GM12878 (cell line): ENCODE measurements around the gene MTF2. TPM values are rescaled to one million over a fixed set of nuclear protein-coding genes. Genes with fewer than 3 reads are reported as not detected.
"Not testable (repeated sequence)": the region's sequence is repeated elsewhere in the genome, so short reads cannot be mapped to it uniquely, and the experiment has no call there.

ENCODE experiments used
- ATAC-seq: fragments of 200-7000 bp; cut with Tn5 transposase; 3 replicates; pipeline ENCODE4 v1.9.1; 2020; ENCODE audit warnings: mild to moderate bottlenecking, moderate library complexity
- BruUV-seq: library from RNA; stranded (reverse); fragments of 400-500 nt; replicated peaks from 2 replicates; lab custom pipeline; 2021; lab: Mats Ljungman, UMichigan
- CTCF ChIA-PET: fragments of 300-600 bp; sonication (Branson Sonifier 250); formaldehyde crosslinking; extraction: SDS; loops from one replicate; lab custom pipeline; 2021; ENCODE audit warnings: inconsistent platforms; lab: Yijun Ruan, JAX
- POLR2A ChIA-PET: fragments of 350-600 bp; formaldehyde crosslinking; extraction: SDS; loops from one replicate; lab custom pipeline; 2021; ENCODE audit warnings: inconsistent platforms; lab: Charles Lee
- RAD21 ChIA-PET: fragments of 300-600 bp; sonication (Branson Sonifier 250); formaldehyde crosslinking; loops from one replicate; lab custom pipeline; 2023; ENCODE audit warnings: antibody characterized with exemption; ENCODE audit not compliant: unreplicated experiment; lab: Charles Lee
- SMC1A ChIA-PET: fragments of 300-600 bp; sonication (Branson Sonifier 250); formaldehyde crosslinking; loops from one replicate; lab custom pipeline; 2023; ENCODE audit not compliant: unreplicated experiment, uncharacterized antibody; lab: Charles Lee
- DNase-seq: peaks from one replicate; pipeline ENCODE4 v3.0.0-alpha.2; 2011; ENCODE audit warnings: low read depth, low spot score
- FAIRE-seq: peaks from 3 replicates; lab custom pipeline; 2011; peaks lifted over from hg19 to GRCh38; lab: Jason Lieb, UNC
- H2AFZ ChIP-seq: 2 replicates; pipeline ENCODE4 v1.6.0; 2011; ENCODE audit warnings: low read depth, low read length, control low read depth; ENCODE audit not compliant: control insufficient read depth
- H3K27ac ChIP-seq: 2 replicates; pipeline ENCODE4 v1.5.1; 2011; ENCODE audit warnings: control low read depth; ENCODE audit not compliant: control insufficient read depth, insufficient read depth
- H3K27me3 ChIP-seq, 2 experiments: replicated peaks in 1 of 2; 2 replicates each; pipeline versions ENCODE4 v1.6.0 to v1.6.1; 2011; ENCODE audit warnings: low read length in 1 of 2; ENCODE audit not compliant: control insufficient read depth in 2 of 2, insufficient read depth in 2 of 2
- H3K36me3 ChIP-seq, 2 experiments: 2 replicates each; pipeline ENCODE4 v1.5.1; 2011; ENCODE audit warnings: low read length in 1 of 2; ENCODE audit not compliant: control insufficient read depth in 2 of 2, insufficient read depth in 2 of 2
- H3K4me1 ChIP-seq: 2 replicates; pipeline ENCODE4 v1.6.1; 2011; ENCODE audit warnings: mild to moderate bottlenecking, low read length, moderate library complexity, mixed read lengths; ENCODE audit not compliant: control insufficient read depth, insufficient read depth
- H3K4me2 ChIP-seq: 2 replicates; pipeline ENCODE4 v1.6.0; 2011; ENCODE audit warnings: control low read depth; ENCODE audit not compliant: control insufficient read depth, insufficient read depth
- H3K4me3 ChIP-seq: fragments of 200-600 bp; sonication (generic); 2 replicates; pipeline ENCODE4 v1.5.1; 2016
- H3K79me2 ChIP-seq: 2 replicates; pipeline ENCODE4 v1.6.0; 2011; ENCODE audit warnings: low read length; ENCODE audit not compliant: control insufficient read depth, insufficient read depth
- H3K9ac ChIP-seq: 2 replicates; pipeline ENCODE4 v1.8.0; 2011; ENCODE audit warnings: low read length, control low read depth, mixed read lengths; ENCODE audit not compliant: control insufficient read depth, insufficient read depth
- H3K9me3 ChIP-seq: replicated peaks from 3 replicates; pipeline ENCODE4 v1.5.1; 2011; ENCODE audit warnings: mild to moderate bottlenecking, low read length; ENCODE audit not compliant: control insufficient read depth, insufficient read depth
- H4K20me1 ChIP-seq: 2 replicates; pipeline ENCODE4 v1.6.0; 2011; ENCODE audit not compliant: control insufficient read depth, insufficient read depth
- LARP7 ChIP-seq: fragments of 450-650 bp; IDR thresholded peaks from 2 replicates; pipeline ENCODE4 v1.6.1; 2017; ENCODE audit warnings: mild to moderate bottlenecking
- ZBTB33 ChIP-seq: fragments of 450-650 bp; IDR thresholded peaks from 2 replicates; pipeline ENCODE4 v1.6.1; 2017; ENCODE audit warnings: mild to moderate bottlenecking
- WGBS: methylation state at CpG from one replicate; pipeline ENCODE4 v1.1.6; 2016; ENCODE audit warnings: low lambda C conversion rate; ENCODE audit not compliant: insufficient replicate concordance, insufficient coverage; ENCODE audit errors: missing lambda C conversion rate; 5-methylcytosine and 5-hydroxymethylcytosine counted together
- in situ Hi-C: fragments of 300-500 bp; cut with MboI; formaldehyde crosslinking; loops from 9 replicates; pipeline ENCODE4 v1.14.3; 2018; ENCODE audit warnings: mixed read lengths
- intact Hi-C: fragments of 100-400 bp; cut with micrococcal nuclease; formaldehyde crosslinking; loops from one replicate; pipeline ENCODE4 v1.14.2; 2022; ENCODE audit not compliant: unreplicated experiment
- polyA plus RNA-seq, 11 experiments: library from polyadenylated mRNA; depleted of rRNA in 4 of 11; unstranded in 6 of 11; stranded (reverse) in 5 of 11; fragments of >200 nt; fragmentation: Nextera tagmentation in 4 of 11; fragmentation: Illumina TruSeq in 1 of 11; extraction: Ambion mirVana in 4 of 11; extraction: Trizol in 1 of 11; gene quantifications; 1 replicate in 1 of 11; 2 replicates in 10 of 11; pipeline versions ENCODE4 v1.2.1 to v1.2.3, GENCODE V29; 2011 to 2016; ENCODE audit warnings: inconsistent platforms in 2 of 11, missing spikeins in 2 of 11, low read depth in 1 of 11
- total RNA-seq, 4 experiments: library from RNA; depleted of rRNA in 3 of 4; stranded (reverse); fragments of >200 nt in 3 of 4; fragmentation: Illumina TruSeq in 1 of 4; extraction: Trizol in 1 of 4; gene quantifications; 2 replicates each; pipeline versions ENCODE4 v1.2.1 to v1.2.3, GENCODE V29; 2013 to 2021

The MTF2 gene
- total and polyA plus RNA-seq, 10 of the 15 experiments (the other 5 are each of a cell fraction or from before 2014, with no cell fraction given), result 22.6 to 74.9 (median 42.8) TPM

- H4K20me1 ChIP-seq, SMC1A ChIA-PET, H3K27ac ChIP-seq, in situ Hi-C loops, H3K36me3 ChIP-seq, H3K27me3 ChIP-seq, H3K4me3 ChIP-seq, H2AFZ ChIP-seq, FAIRE-seq, H3K4me1 ChIP-seq, DNase-seq, H3K9ac ChIP-seq, BruUV-seq, ATAC-seq: not testable (repeated sequence)
- Histone ChIP-seq H3K9me3 (peaks cover 18% of the 10 kb centered on the region), H3K4me2 (0 out of 2 replicates have a peak overlapping the region, but pooled peaks have one; percentile 17), H3K79me2 (peaks cover 86% of the 10 kb centered on the region)
- ChIA-PET POLR2A (interaction anchor here (1.1 kb wide), 1 partner anchor 92 kb away, joined by 3 read pairs; the partner anchor contains the start of gene MTF2), CTCF (interaction anchor here (1.2 kb wide), 1 partner anchor 53 kb away, joined by 3 read pairs; no protein-coding TSS in a partner anchor), RAD21 (interaction anchor here (0.7 to 1.4 kb wide), 2 partner anchors 14 to 18 kb away, joined by 3 read pairs; no protein-coding TSS in a partner anchor)
- 98% methylated on average over 32 of the region's 36 CpGs for WGBS
- TF ChIP-seq ZBTB33 (peak; percentile 83; the same call in 1 of the 2 replicates), LARP7 (0 out of 2 replicates have a peak, but pooled peaks have one; percentile 43)
- intact Hi-C loops, result loop anchor here (10.0 kb wide), 1 partner anchor 335 kb away; the partner anchor contains the start of gene RPL5
Observed at GRCh38 chr1:93170141-93170678, 91.1 kb downstream of the MTF2 start.
